Measurements from ENCODE around the gene ANKRD23.
"Not testable (repeated sequence)": the region's sequence is repeated elsewhere in the genome, so short reads cannot be mapped to it uniquely, and the experiment has no call there.

The ANKRD23 gene

GRCh38 chr2:96843538-96844268 is at the start of gene ANKRD23:
Gene ANKRD23, minus strand, starts transcription at chr2:96844021. Its CDS starts 29 bp downstream, at chr2:96843992.
- DNase-seq (ENCODE audit: low read depth in 1 of 2, low spot score in 1 of 2) = no peak

- DNase-seq (ENCODE audit: low read depth in 1 of 2, low spot score in 1 of 2) = no peak
Measured at GRCh38 chr2:96891591-96892333, 47.9 kb upstream of the ANKRD23 start.

GRCh38 chr2:96890726-96891385 is 47.0 kb upstream of the ANKRD23 start:
- no peak for DNase-seq (ENCODE audit: low read depth in 1 of 2, low spot score in 1 of 2)

GRCh38 chr2:96890252-96890651 is 46.4 kb upstream of the ANKRD23 start:
- DNase-seq (ENCODE audit: low read depth in 1 of 2, low spot score in 1 of 2) = no peak

- not testable (repeated sequence) for DNase-seq (ENCODE audit: low read depth in 1 of 2, low spot score in 1 of 2)
Measured at GRCh38 chr2:96889502-96889901, 45.7 kb upstream of the ANKRD23 start.

GRCh38 chr2:96888072-96889011 is 44.5 kb upstream of the ANKRD23 start:
- DNase-seq (ENCODE audit: low read depth in 1 of 2, low spot score in 1 of 2) = no peak

- no peak for DNase-seq (ENCODE audit: low read depth in 1 of 2, low spot score in 1 of 2)
Measured at GRCh38 chr2:96887493-96888012, 43.7 kb upstream of the ANKRD23 start.

- DNase-seq (ENCODE audit: low read depth in 1 of 2, low spot score in 1 of 2) = no peak
Measured at GRCh38 chr2:96885432-96886347, 41.9 kb upstream of the ANKRD23 start.

- DNase-seq (ENCODE audit: low read depth in 1 of 2, low spot score in 1 of 2) = no peak
Measured at GRCh38 chr2:96884299-96885094, 40.7 kb upstream of the ANKRD23 start.

GRCh38 chr2:96883306-96883705 is 39.5 kb upstream of the ANKRD23 start:
- DNase-seq (ENCODE audit: low read depth in 1 of 2, low spot score in 1 of 2) = no peak

GRCh38 chr2:96882906-96883305 is 39.1 kb upstream of the ANKRD23 start:
- no peak for DNase-seq (ENCODE audit: low read depth in 1 of 2, low spot score in 1 of 2)

GRCh38 chr2:96882230-96882629 is 38.4 kb upstream of the ANKRD23 start:
- no peak for DNase-seq (ENCODE audit: low read depth in 1 of 2, low spot score in 1 of 2)

GRCh38 chr2:96881349-96882195 is 37.8 kb upstream of the ANKRD23 start:
- DNase-seq (ENCODE audit: low read depth in 1 of 2, low spot score in 1 of 2) = no peak

- DNase-seq (ENCODE audit: low read depth in 1 of 2, low spot score in 1 of 2) = no peak
Measured at GRCh38 chr2:96880891-96881273, 37.1 kb upstream of the ANKRD23 start.

- no peak for DNase-seq (ENCODE audit: low read depth in 1 of 2, low spot score in 1 of 2)
Measured at GRCh38 chr2:96879545-96880040, 35.8 kb upstream of the ANKRD23 start.

- DNase-seq (ENCODE audit: low read depth in 1 of 2, low spot score in 1 of 2) = no peak
Measured at GRCh38 chr2:96878796-96879544, 35.1 kb upstream of the ANKRD23 start.

GRCh38 chr2:96878171-96878570 is 34.4 kb upstream of the ANKRD23 start:
- no peak for DNase-seq (ENCODE audit: low read depth in 1 of 2, low spot score in 1 of 2)

Data from activated CD4-positive, alpha-beta T cell treated with anti-CD3 and anti-CD28 coated beads, Interleukin-2, amount 50 U/mL, for 24 hours (primary cell).